Cardiac muscle cell (in vitro differentiated cells and primary cell): ENCODE results near the gene RPS2. TPM values are rescaled to one million over a fixed set of nuclear protein-coding genes. Genes with fewer than 3 reads are reported as not detected.

Experiments
- DNase-seq, 2 donors: peaks; one replicate each; pipeline versions ENCODE4 v3.0.0 to v3.0.0-alpha.2; 2010 to 2017; ENCODE audit warnings: low read depth in 1 of 2, low spot score in 1 of 2
- H3K27ac ChIP-seq: fragments of 200-600 bp; sonication (generic); 2 replicates; pipeline ENCODE4 v1.5.1; 2016
- H3K27me3 ChIP-seq: fragments of 200-600 bp; sonication (generic); 2 replicates; pipeline ENCODE4 v1.6.0; 2016; ENCODE audit warnings: control low read depth
- H3K36me3 ChIP-seq: fragments of 200-600 bp; sonication (generic); 2 replicates; pipeline ENCODE4 v1.5.1; 2016; ENCODE audit warnings: control low read depth
- H3K4me1 ChIP-seq: fragments of 200-600 bp; sonication (generic); 2 replicates; pipeline ENCODE4 v1.8.1; 2017; ENCODE audit warnings: low read depth, mild to moderate bottlenecking, mixed run types
- H3K4me3 ChIP-seq: fragments of 200-600 bp; sonication (generic); 2 replicates; pipeline ENCODE4 v1.5.1; 2016; ENCODE audit warnings: mild to moderate bottlenecking
- H3K9me3 ChIP-seq: fragments of 200-600 bp; sonication (generic); 2 replicates; pipeline ENCODE4 v1.5.1; 2017; ENCODE audit warnings: low read depth, mild to moderate bottlenecking, control low read depth
- CTCF ChIP-seq: IDR thresholded peaks from 2 replicates; pipeline ENCODE4 v1.5.1; 2012; ENCODE audit warnings: low read depth, mild to moderate bottlenecking, low read length
- polyA plus RNA-seq: library from polyadenylated mRNA; unstranded; fragments of >200 nt; fragmentation: Nextera tagmentation; extraction: Ambion mirVana; gene quantifications from 2 replicates; pipeline ENCODE4 v1.2.1, GENCODE V29; 2016
- total RNA-seq: library from RNA; depleted of rRNA; stranded (reverse); fragments of >200 nt; gene quantifications from 2 replicates; pipeline ENCODE4 v1.2.3, GENCODE V29; 2016

RPS2 gene
- total and polyA plus RNA-seq, 2 experiments from 2014 or later: 2,155 to 3,550 TPM

DNA sequence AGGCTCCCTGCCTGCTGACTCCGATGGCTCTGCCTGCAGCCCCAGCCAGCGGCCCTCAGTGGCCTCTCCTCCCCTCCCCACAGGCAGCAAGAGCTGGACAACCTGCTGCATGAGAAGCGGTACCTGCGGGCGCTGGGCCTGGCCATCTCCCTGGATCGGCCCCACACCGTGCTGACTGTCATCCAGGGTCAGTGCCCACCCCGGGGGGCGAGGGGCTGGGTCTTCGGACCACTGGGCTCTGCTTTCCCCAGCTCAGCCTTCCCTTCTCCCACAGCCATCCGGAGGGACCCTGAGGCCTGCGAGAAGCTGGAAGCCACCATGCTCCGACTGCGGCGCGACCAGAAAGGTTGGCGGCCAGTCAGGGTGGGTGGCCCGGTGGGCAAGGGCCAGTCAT, 13.2 kb upstream of the RPS2 start:
- DNase-seq: no peak
- Histone ChIP-seq H3K9me3 (no peaks in the 10 kb centered on the region), H3K4me3 (no peak overlapping the region), H3K4me1 (peaks cover 2% of the 10 kb centered on the region), H3K36me3 (peaks cover 15% of the 10 kb centered on the region), H3K27ac (no peak overlapping the region), H3K27me3 (peaks cover 51% of the 10 kb centered on the region)
- TF ChIP-seq CTCF: no peak

DNA sequence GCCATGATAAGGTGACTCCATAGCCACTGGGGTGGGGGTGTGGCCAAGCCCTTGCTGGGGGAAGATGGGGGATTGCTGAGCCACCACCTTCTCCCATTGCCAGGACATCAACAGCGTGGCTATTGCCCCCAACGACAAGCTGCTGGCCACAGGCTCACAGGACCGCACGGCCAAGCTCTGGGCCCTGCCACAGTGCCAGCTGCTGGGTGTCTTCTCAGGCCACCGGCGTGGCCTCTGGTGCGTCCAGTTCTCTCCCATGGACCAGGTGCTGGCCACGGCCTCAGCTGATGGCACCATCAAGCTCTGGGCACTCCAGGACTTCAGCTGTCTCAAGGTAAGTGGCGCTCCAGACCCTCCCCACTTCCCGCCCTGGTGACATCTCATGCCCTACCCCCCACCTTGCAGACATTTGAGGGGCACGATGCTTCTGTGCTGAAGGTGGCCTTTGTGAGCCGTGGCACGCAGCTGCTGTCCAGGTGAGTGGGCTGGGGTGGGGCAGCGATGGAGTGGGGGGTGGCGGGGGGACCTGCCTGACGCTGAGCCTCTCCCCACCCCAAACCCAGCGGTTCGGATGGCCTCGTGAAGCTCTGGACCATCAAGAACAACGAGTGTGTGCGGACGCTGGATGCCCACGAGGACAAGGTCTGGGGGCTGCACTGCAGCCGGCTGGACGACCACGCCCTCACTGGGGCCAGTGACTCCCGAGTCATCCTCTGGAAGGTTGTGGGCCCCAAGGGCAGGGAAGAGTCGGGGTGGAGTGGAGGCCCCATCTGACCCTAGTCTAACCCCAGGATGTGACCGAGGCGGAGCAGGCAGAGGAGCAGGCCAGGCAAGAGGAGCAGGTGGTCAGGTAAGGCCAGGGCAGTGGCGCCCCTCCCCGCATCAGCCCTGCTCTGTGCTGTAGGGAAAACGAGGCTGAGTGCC, 12.6 kb upstream of the RPS2 start:
- Histone ChIP-seq H3K4me3 (no peak overlapping the region), H3K27ac (no peak overlapping the region), H3K36me3 (peaks cover 15% of the 10 kb centered on the region), H3K9me3 (no peaks in the 10 kb centered on the region), H3K27me3 (peaks cover 45% of the 10 kb centered on the region), H3K4me1 (peaks cover 5% of the 10 kb centered on the region)
- no peak for TF ChIP-seq CTCF
- no peak for DNase-seq

GRCh38 chr16:1976216-1976520, 11.5 kb upstream of the RPS2 start:
- Histone ChIP-seq H3K36me3 (peaks cover 15% of the 10 kb centered on the region), H3K4me3 (no peak overlapping the region), H3K27me3 (peaks cover 34% of the 10 kb centered on the region), H3K27ac (no peak overlapping the region), H3K9me3 (no peaks in the 10 kb centered on the region), H3K4me1 (peaks cover 5% of the 10 kb centered on the region)
- no peak for DNase-seq
- no peak for TF ChIP-seq CTCF

DNA sequence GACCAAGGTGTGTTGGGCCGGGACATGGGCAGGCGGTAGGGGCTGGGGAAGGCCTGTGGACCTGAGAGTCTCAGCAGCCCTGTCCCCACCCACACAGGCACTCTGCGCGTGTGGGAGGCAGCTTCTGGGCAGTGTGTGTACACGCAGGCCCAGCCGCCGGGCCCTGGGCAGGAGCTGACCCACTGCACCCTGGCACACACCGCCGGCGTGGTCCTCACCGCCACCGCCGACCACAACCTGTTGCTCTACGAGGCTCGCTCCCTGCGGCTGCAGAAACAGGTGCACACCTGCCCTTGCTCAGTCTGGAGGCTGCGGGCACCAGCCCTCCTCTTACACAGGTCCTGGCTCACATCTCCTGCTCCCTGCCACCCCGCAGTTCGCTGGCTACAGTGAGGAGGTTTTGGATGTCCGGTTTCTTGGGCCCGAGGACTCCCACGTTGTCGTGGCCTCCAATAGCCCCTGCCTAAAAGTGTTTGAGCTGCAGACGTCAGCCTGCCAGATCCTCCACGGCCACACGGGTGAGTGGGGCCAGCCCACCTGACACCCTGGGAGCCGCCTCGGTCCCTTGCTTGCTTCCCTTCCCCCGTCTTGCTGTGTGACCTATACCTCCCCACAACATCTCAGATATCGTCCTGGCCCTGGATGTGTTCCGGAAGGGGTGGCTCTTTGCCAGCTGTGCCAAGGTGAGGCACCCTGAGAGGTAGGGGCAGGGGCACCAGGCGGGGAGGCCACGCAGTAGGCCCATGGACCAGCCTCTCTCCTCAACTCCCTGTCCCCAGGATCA, 11.0 kb upstream of the RPS2 start:
- Histone ChIP-seq H3K27ac (no peak overlapping the region), H3K36me3 (peaks cover 15% of the 10 kb centered on the region), H3K27me3 (peaks cover 29% of the 10 kb centered on the region), H3K4me1 (peaks cover 5% of the 10 kb centered on the region), H3K9me3 (no peaks in the 10 kb centered on the region), H3K4me3 (no peak overlapping the region)
- DNase-seq: no peak
- TF ChIP-seq CTCF: no peak

DNA sequence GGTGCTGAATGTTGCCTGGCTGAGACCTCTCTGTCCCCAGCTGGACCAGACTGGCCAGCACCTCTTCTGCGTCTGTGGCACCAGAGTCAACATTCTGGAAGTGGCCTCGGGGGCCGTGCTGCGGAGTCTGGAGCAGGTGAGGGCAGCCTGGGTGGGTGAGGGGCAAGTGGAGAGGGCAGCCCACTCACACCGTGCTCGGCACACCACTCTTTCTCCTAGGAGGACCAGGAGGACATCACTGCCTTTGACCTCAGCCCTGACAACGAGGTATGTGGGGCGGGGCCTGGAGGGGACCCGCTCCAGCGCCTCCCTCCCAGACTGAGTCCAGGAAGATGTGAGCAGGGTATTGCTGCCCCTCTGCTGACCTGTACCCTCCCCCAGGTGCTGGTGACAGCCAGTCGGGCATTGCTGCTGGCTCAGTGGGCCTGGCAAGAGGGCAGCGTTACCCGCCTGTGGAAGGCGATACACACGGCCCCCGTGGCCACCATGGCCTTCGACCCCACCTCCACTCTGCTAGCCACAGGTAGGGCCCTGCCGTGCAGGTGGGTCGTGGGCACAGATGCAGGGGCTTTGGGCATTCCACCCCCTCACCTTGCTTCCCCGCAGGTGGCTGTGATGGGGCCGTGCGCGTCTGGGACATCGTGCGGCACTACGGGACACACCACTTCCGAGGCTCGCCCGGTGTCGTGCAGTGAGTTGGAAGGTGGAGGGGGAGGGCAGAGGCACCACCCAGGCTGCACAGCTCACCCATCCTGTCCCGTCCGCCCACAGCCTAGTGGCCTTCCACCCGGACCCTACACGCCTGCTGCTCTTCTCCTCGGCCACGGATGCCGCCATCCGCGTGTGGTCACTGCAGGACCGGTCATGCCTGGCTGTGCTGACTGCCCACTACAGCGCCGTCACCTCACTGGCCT, 9.8 kb upstream of the RPS2 start:
- Histone ChIP-seq H3K27me3 (peaks cover 17% of the 10 kb centered on the region), H3K27ac (no peak overlapping the region), H3K36me3 (peaks cover 15% of the 10 kb centered on the region), H3K9me3 (no peaks in the 10 kb centered on the region), H3K4me1 (peaks cover 5% of the 10 kb centered on the region), H3K4me3 (no peak overlapping the region)
- no peak for DNase-seq
- TF ChIP-seq CTCF: no peak
